SJSA1 (cell line): ENCODE results near the gene MLLT3. TPM values are rescaled to one million over a fixed set of nuclear protein-coding genes. Genes with fewer than 3 reads are reported as not detected.

ENCODE experiments used
- DNase-seq, 2 experiments: peaks; one replicate each; pipeline ENCODE4 v3.0.0-alpha.2; 2015 to 2020; ENCODE audit warnings: low spot score in 2 of 2, low read depth in 1 of 2
- H3K27ac ChIP-seq: fragments of 250-450 bp; sonication (Bioruptor Pico); 2 replicates; pipeline ENCODE4 v1.5.1; 2020; ENCODE audit warnings: mild to moderate bottlenecking, moderate library complexity
- H3K27me3 ChIP-seq: fragments of 250-450 bp; sonication (Bioruptor Pico); replicated peaks from 2 replicates; pipeline ENCODE4 v1.5.1; 2020; ENCODE audit warnings: mild to moderate bottlenecking, moderate library complexity
- H3K36me3 ChIP-seq: fragments of 250-450 bp; sonication (Bioruptor Pico); 2 replicates; pipeline ENCODE4 v1.5.1; 2020; ENCODE audit warnings: mild to moderate bottlenecking
- H3K4me1 ChIP-seq: fragments of 250-450 bp; sonication (Bioruptor Pico); replicated peaks from 2 replicates; pipeline ENCODE4 v1.6.1; 2021; ENCODE audit warnings: mild to moderate bottlenecking
- H3K4me3 ChIP-seq: fragments of 250-450 bp; sonication (Bioruptor Pico); 2 replicates; pipeline ENCODE4 v1.5.1; 2020; ENCODE audit warnings: mild to moderate bottlenecking
- H3K9me3 ChIP-seq: fragments of 250-450 bp; sonication (Bioruptor Pico); replicated peaks from 2 replicates; pipeline ENCODE4 v1.5.1; 2020; ENCODE audit warnings: mild to moderate bottlenecking
- total RNA-seq: library from RNA; depleted of rRNA; stranded (reverse); fragments of >200 nt; shearing (Covaris generic); gene quantifications from 2 replicates; pipeline ENCODE4 v1.2.3, GENCODE V29; 2014

The MLLT3 gene
- total RNA-seq, 1 experiment from 2014 or later = 13.9 TPM

GRCh38 chr9:20476912-20477521, 145.3 kb downstream of the MLLT3 start:
- DNase-seq = no peak
- no peaks in the 10 kb centered on the region for H3K36me3 ChIP-seq
- no peak overlapping the region for H3K4me3 ChIP-seq
- no peaks in the 10 kb centered on the region; the same call in 1 of the 2 replicates for H3K4me1 ChIP-seq
- H3K27ac ChIP-seq = no peak overlapping the region
- H3K27me3 ChIP-seq = no peaks in the 10 kb centered on the region
- no peaks in the 10 kb centered on the region for H3K9me3 ChIP-seq

GRCh38 chr9:20474496-20474895, 147.8 kb downstream of the MLLT3 start:
- no peak overlapping the region for H3K4me3 ChIP-seq
- no peak overlapping the region for H3K27ac ChIP-seq
- H3K27me3 ChIP-seq = no peaks in the 10 kb centered on the region
- no peaks in the 10 kb centered on the region for H3K9me3 ChIP-seq
- no peaks in the 10 kb centered on the region; the same call in 1 of the 2 replicates for H3K4me1 ChIP-seq
- no peaks in the 10 kb centered on the region for H3K36me3 ChIP-seq
- DNase-seq = no peak

- Histone ChIP-seq H3K4me1 (no peaks in the 10 kb centered on the region; the same call in 1 of the 2 replicates), H3K27ac (no peak overlapping the region), H3K27me3 (no peaks in the 10 kb centered on the region), H3K9me3 (no peaks in the 10 kb centered on the region), H3K4me3 (no peak overlapping the region), H3K36me3 (no peaks in the 10 kb centered on the region)
- DNase-seq = no peak
These were observed 148.7 kb downstream of the MLLT3 start for GRCh38 chr9:20473515-20474013.

- Histone ChIP-seq H3K9me3 (no peaks in the 10 kb centered on the region), H3K36me3 (no peaks in the 10 kb centered on the region), H3K4me3 (no peak overlapping the region), H3K27me3 (no peaks in the 10 kb centered on the region), H3K27ac (no peak overlapping the region), H3K4me1 (no peaks in the 10 kb centered on the region; the same call in 1 of the 2 replicates)
- no peak for DNase-seq
These were observed 149.8 kb downstream of the MLLT3 start for GRCh38 chr9:20472342-20473045.

- no peak overlapping the region for H3K27ac ChIP-seq
- no peak for DNase-seq
- no peaks in the 10 kb centered on the region for H3K4me1 ChIP-seq
- no peaks in the 10 kb centered on the region for H3K36me3 ChIP-seq
- no peaks in the 10 kb centered on the region for H3K27me3 ChIP-seq
- no peak overlapping the region for H3K4me3 ChIP-seq
- no peaks in the 10 kb centered on the region for H3K9me3 ChIP-seq
These were observed 155.8 kb downstream of the MLLT3 start for GRCh38 chr9:20466328-20467008.

- Histone ChIP-seq H3K27ac (no peak overlapping the region), H3K9me3 (no peaks in the 10 kb centered on the region), H3K27me3 (no peaks in the 10 kb centered on the region), H3K4me3 (no peak overlapping the region), H3K4me1 (no peaks in the 10 kb centered on the region), H3K36me3 (no peaks in the 10 kb centered on the region)
- no peak for DNase-seq
These were observed 158.1 kb downstream of the MLLT3 start for GRCh38 chr9:20464242-20464641.

- H3K4me3 ChIP-seq = no peak overlapping the region
- no peaks in the 10 kb centered on the region for H3K9me3 ChIP-seq
- H3K36me3 ChIP-seq = no peaks in the 10 kb centered on the region
- no peak for DNase-seq
- no peaks in the 10 kb centered on the region for H3K27me3 ChIP-seq
- no peaks in the 10 kb centered on the region for H3K4me1 ChIP-seq
- no peak overlapping the region for H3K27ac ChIP-seq
These were observed 158.5 kb downstream of the MLLT3 start for GRCh38 chr9:20463823-20464222.

- Histone ChIP-seq H3K27ac (no peak overlapping the region), H3K27me3 (no peaks in the 10 kb centered on the region), H3K4me1 (no peaks in the 10 kb centered on the region), H3K9me3 (no peaks in the 10 kb centered on the region), H3K36me3 (no peaks in the 10 kb centered on the region), H3K4me3 (no peak overlapping the region)
- DNase-seq = no peak
These were observed 159.9 kb downstream of the MLLT3 start for GRCh38 chr9:20462410-20462809.

- no peaks in the 10 kb centered on the region for H3K36me3 ChIP-seq
- no peaks in the 10 kb centered on the region for H3K9me3 ChIP-seq
- no peak overlapping the region for H3K4me3 ChIP-seq
- H3K27me3 ChIP-seq = no peaks in the 10 kb centered on the region
- DNase-seq = no peak
- H3K27ac ChIP-seq = no peak overlapping the region
- H3K4me1 ChIP-seq = no peaks in the 10 kb centered on the region
These were observed 175.0 kb downstream of the MLLT3 start for GRCh38 chr9:20447291-20447690.

- no peak overlapping the region for H3K4me3 ChIP-seq
- no peaks in the 10 kb centered on the region for H3K9me3 ChIP-seq
- no peaks in the 10 kb centered on the region for H3K27me3 ChIP-seq
- no peaks in the 10 kb centered on the region for H3K36me3 ChIP-seq
- DNase-seq = no peak
- no peaks in the 10 kb centered on the region for H3K4me1 ChIP-seq
- H3K27ac ChIP-seq = no peak overlapping the region
These were observed 176.1 kb downstream of the MLLT3 start for GRCh38 chr9:20446248-20446647.

- H3K27ac ChIP-seq = no peak overlapping the region
- no peak for DNase-seq
These were observed 179.6 kb downstream of the MLLT3 start for GRCh38 chr9:20442461-20443319.

GRCh38 chr9:20441711-20442423, 180.4 kb downstream of the MLLT3 start:
- Histone ChIP-seq H3K4me3 (no peak overlapping the region), H3K4me1 (peaks cover 6% of the 10 kb centered on the region; the same call in 1 of the 2 replicates), H3K36me3 (no peaks in the 10 kb centered on the region), H3K27me3 (no peaks in the 10 kb centered on the region), H3K9me3 (no peaks in the 10 kb centered on the region), H3K27ac (no peak overlapping the region)
- DNase-seq = no peak

More at GRCh38 chr9:20442461-20443319, 179.6 kb downstream of the MLLT3 start:
- H3K4me1 ChIP-seq = peaks cover 3% of the 10 kb centered on the region; the same call in 1 of the 2 replicates
- no peak overlapping the region for H3K4me3 ChIP-seq
- no peaks in the 10 kb centered on the region for H3K36me3 ChIP-seq
- H3K9me3 ChIP-seq = no peaks in the 10 kb centered on the region
- no peaks in the 10 kb centered on the region for H3K27me3 ChIP-seq

- Histone ChIP-seq H3K27ac (no peak overlapping the region), H3K9me3 (no peaks in the 10 kb centered on the region), H3K36me3 (no peaks in the 10 kb centered on the region), H3K4me1 (peaks cover 6% of the 10 kb centered on the region; the same call in 1 of the 2 replicates), H3K27me3 (no peaks in the 10 kb centered on the region), H3K4me3 (no peak overlapping the region)
- no peak for DNase-seq
These were observed 181.1 kb downstream of the MLLT3 start for GRCh38 chr9:20441166-20441565.
